ENCODE results near the gene DDX39B.

DDX39B gene

GRCh38 chr6:31579119-31579505, 37.3 kb upstream of the DDX39B start:
- in situ Hi-C loops (cut with MboI; ENCODE audit: low pct_unique_long_range_greater_than_20kb, low sequenced_read_pairs, unreplicated experiment): no loop called here
- DNase-seq (ENCODE audit: low spot score): no peak
- TF ChIP-seq, protein P1, sequence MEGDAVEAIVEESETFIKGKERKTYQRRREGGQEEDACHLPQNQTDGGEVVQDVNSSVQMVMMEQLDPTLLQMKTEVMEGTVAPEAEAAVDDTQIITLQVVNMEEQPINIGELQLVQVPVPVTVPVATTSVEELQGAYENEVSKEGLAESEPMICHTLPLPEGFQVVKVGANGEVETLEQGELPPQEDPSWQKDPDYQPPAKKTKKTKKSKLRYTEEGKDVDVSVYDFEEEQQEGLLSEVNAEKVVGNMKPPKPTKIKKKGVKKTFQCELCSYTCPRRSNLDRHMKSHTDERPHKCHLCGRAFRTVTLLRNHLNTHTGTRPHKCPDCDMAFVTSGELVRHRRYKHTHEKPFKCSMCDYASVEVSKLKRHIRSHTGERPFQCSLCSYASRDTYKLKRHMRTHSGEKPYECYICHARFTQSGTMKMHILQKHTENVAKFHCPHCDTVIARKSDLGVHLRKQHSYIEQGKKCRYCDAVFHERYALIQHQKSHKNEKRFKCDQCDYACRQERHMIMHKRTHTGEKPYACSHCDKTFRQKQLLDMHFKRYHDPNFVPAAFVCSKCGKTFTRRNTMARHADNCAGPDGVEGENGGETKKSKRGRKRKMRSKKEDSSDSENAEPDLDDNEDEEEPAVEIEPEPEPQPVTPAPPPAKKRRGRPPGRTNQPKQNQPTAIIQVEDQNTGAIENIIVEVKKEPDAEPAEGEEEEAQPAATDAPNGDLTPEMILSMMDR (IDR thresholded peaks at IDR 0.05; ENCODE audit: extremely low read depth, insufficient read depth, missing control alignments): no peak

- in situ Hi-C loops (cut with MboI; ENCODE audit: low pct_unique_long_range_greater_than_20kb, low sequenced_read_pairs, unreplicated experiment): no loop called here
- TF ChIP-seq, protein P1 (IDR thresholded peaks at IDR 0.05; ENCODE audit: extremely low read depth, insufficient read depth, missing control alignments): no peak
- no peak for DNase-seq (ENCODE audit: low spot score)
These were observed 36.6 kb upstream of the DDX39B start for GRCh38 chr6:31578184-31579118.

DNA sequence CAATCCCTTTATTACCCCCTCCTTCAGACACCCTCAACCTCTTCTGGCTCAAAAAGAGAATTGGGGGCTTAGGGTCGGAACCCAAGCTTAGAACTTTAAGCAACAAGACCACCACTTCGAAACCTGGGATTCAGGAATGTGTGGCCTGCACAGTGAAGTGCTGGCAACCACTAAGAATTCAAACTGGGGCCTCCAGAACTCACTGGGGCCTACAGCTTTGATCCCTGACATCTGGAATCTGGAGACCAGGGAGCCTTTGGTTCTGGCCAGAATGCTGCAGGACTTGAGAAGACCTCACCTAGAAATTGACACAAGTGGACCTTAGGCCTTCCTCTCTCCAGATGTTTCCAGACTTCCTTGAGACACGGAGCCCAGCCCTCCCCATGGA, 35.8 kb upstream of the DDX39B start:
- DNase-seq (ENCODE audit: low spot score): no peak
- TF ChIP-seq, protein P1 (IDR thresholded peaks at IDR 0.05; ENCODE audit: extremely low read depth, insufficient read depth, missing control alignments): no peak
- in situ Hi-C loops (cut with MboI; ENCODE audit: low pct_unique_long_range_greater_than_20kb, low sequenced_read_pairs, unreplicated experiment): no loop called here

- in situ Hi-C loops (cut with MboI; ENCODE audit: low pct_unique_long_range_greater_than_20kb, low sequenced_read_pairs, unreplicated experiment): no loop called here
- TF ChIP-seq, protein P1 (IDR thresholded peaks at IDR 0.05; ENCODE audit: extremely low read depth, insufficient read depth, missing control alignments): no peak
- DNase-seq (ENCODE audit: low spot score): no peak
These were observed 35.2 kb upstream of the DDX39B start for GRCh38 chr6:31576897-31577578.

DNA sequence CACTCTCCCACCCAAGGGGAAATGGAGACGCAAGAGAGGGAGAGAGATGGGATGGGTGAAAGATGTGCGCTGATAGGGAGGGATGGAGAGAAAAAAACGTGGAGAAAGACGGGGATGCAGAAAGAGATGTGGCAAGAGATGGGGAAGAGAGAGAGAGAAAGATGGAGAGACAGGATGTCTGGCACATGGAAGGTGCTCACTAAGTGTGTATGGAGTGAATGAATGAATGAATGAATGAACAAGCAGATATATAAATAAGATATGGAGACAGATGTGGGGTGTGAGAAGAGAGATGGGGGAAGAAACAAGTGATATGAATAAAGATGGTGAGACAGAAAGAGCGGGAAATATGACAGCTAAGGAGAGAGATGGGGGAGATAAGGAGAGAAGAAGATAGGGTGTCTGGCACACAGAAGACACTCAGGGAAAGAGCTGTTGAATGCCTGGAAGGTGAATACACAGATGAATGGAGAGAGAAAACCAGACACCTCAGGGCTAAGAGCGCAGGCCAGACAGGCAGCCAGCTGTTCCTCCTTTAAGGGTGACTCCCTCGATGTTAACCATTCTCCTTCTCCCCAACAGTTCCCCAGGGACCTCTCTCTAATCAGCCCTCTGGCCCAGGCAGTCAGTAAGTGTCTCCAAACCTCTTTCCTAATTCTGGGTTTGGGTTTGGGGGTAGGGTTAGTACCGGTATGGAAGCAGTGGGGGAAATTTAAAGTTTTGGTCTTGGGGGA, 34.3 kb upstream of the DDX39B start:
- DNase-seq (ENCODE audit: low spot score): no peak
- TF ChIP-seq, protein P1 (IDR thresholded peaks at IDR 0.05; ENCODE audit: extremely low read depth, insufficient read depth, missing control alignments): no peak
- in situ Hi-C loops (cut with MboI; ENCODE audit: low pct_unique_long_range_greater_than_20kb, low sequenced_read_pairs, unreplicated experiment): no loop called here

DNA sequence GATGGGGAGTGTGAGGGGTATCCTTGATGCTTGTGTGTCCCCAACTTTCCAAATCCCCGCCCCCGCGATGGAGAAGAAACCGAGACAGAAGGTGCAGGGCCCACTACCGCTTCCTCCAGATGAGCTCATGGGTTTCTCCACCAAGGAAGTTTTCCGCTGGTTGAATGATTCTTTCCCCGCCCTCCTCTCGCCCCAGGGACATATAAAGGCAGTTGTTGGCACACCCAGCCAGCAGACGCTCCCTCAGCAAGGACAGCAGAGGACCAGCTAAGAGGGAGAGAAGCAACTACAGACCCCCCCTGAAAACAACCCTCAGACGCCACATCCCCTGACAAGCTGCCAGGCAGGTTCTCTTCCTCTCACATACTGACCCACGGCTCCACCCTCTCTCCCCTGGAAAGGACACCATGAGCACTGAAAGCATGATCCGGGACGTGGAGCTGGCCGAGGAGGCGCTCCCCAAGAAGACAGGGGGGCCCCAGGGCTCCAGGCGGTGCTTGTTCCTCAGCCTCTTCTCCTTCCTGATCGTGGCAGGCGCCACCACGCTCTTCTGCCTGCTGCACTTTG, 33.6 kb upstream of the DDX39B start, which contains the start of gene TNF:
Gene TNF, plus strand, starts transcription at position 231 of the 567 bp plus-strand sequence. Its CDS starts 177 bp downstream, at position 408.
- in situ Hi-C loops (cut with MboI; ENCODE audit: low pct_unique_long_range_greater_than_20kb, low sequenced_read_pairs, unreplicated experiment): no loop called here
- peak; percentile 82 for DNase-seq (ENCODE audit: low spot score)
- TF ChIP-seq, protein P1 (IDR thresholded peaks at IDR 0.05; ENCODE audit: extremely low read depth, insufficient read depth, missing control alignments): peak; percentile 5
